Ascending aorta (tissue), 2 donors: ENCODE measurements around the gene METTL16. TPM values are rescaled to one million over a fixed set of nuclear protein-coding genes. Genes with fewer than 3 reads are reported as not detected.
A peak's percentile ranks its signal among the peaks of the same experiment; 100 is the strongest.
"Not testable (repeated sequence)": the region's sequence is repeated elsewhere in the genome, so short reads cannot be mapped to it uniquely, and the experiment has no call there.

Experiments used
- DNase-seq, 2 donors: peaks; one replicate each; pipeline ENCODE4 v3.0.0-alpha.2; 2019; ENCODE audit warnings: low spot score in 2 of 2
- H3K27ac ChIP-seq, 2 donors: fragments of 200-600 bp; sonication (generic); one replicate each; pipeline ENCODE4 v1.5.1; 2016 to 2017; ENCODE audit warnings: mild to moderate bottlenecking in 1 of 2
- H3K27me3 ChIP-seq: fragments of 200-600 bp; sonication (generic); one replicate; pipeline ENCODE4 v1.5.1; 2017
- H3K36me3 ChIP-seq, 2 donors: fragments of 200-600 bp; sonication (generic); one replicate each; pipeline ENCODE4 v1.5.1; 2016
- H3K4me1 ChIP-seq, 2 donors: fragments of 200-600 bp; sonication (generic); one replicate each; pipeline ENCODE4 v1.5.1; 2016 to 2017; ENCODE audit warnings: mild to moderate bottlenecking in 1 of 2
- H3K4me3 ChIP-seq, 2 donors: fragments of 200-600 bp; sonication (generic); one replicate each; pipeline ENCODE4 v1.5.1; 2016 to 2017; ENCODE audit warnings: mild to moderate bottlenecking in 1 of 2
- H3K9me3 ChIP-seq, 2 donors: fragments of 200-600 bp; sonication (generic); one replicate each; pipeline ENCODE4 v1.5.1; 2016
- intact Hi-C: fragments of 100-400 bp; cut with DNase I; formaldehyde crosslinking; loops from one replicate; pipeline ENCODE4 v1.15.1; 2023
- total RNA-seq: library from RNA; depleted of rRNA; stranded (reverse); fragments of >200 nt; gene quantifications from one replicate; pipeline ENCODE4 v1.1.0, GENCODE V29; 2016
- TF ChIP-seq, protein P1 (sequence below), 3 experiments: fragments of 200-600 bp in 2 of 3; fragments of 450-650 bp in 1 of 3; sonication (generic) in 2 of 3; IDR thresholded peaks; one replicate each; pipeline ENCODE4 v1.5.1; 2016 to 2019; ENCODE audit warnings: antibody characterized with exemption in 3 of 3, mild to moderate bottlenecking in 1 of 3, moderate library complexity in 1 of 3

METTL16 gene
- total RNA-seq, 1 donor from 2014 or later: 15.3 TPM

- no peaks in the 10 kb centered on the region for H3K27me3 ChIP-seq
- H3K4me3 ChIP-seq: no peak overlapping the region
- no peaks in the 10 kb centered on the region for H3K4me1 ChIP-seq
- H3K27ac ChIP-seq: no peak overlapping the region
- TF ChIP-seq, protein P1, sequence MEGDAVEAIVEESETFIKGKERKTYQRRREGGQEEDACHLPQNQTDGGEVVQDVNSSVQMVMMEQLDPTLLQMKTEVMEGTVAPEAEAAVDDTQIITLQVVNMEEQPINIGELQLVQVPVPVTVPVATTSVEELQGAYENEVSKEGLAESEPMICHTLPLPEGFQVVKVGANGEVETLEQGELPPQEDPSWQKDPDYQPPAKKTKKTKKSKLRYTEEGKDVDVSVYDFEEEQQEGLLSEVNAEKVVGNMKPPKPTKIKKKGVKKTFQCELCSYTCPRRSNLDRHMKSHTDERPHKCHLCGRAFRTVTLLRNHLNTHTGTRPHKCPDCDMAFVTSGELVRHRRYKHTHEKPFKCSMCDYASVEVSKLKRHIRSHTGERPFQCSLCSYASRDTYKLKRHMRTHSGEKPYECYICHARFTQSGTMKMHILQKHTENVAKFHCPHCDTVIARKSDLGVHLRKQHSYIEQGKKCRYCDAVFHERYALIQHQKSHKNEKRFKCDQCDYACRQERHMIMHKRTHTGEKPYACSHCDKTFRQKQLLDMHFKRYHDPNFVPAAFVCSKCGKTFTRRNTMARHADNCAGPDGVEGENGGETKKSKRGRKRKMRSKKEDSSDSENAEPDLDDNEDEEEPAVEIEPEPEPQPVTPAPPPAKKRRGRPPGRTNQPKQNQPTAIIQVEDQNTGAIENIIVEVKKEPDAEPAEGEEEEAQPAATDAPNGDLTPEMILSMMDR (IDR thresholded peaks at IDR 0.05): no peak
- intact Hi-C loops: no loop called here
- H3K9me3 ChIP-seq: no peaks in the 10 kb centered on the region
- no peak for DNase-seq
- no peaks in the 10 kb centered on the region for H3K36me3 ChIP-seq
These were observed 9.6 kb upstream of the METTL16 start for GRCh38 chr17:2521257-2521656.

GRCh38 chr17:2517539-2517938 lies 5.9 kb upstream of the METTL16 start:
- no peaks in the 10 kb centered on the region for H3K9me3 ChIP-seq
- no peak for DNase-seq
- intact Hi-C loops: loop anchor here (10.0 kb wide), 1 partner anchor 157 kb away; no protein-coding TSS in a partner anchor
- no peaks in the 10 kb centered on the region for H3K27me3 ChIP-seq
- no peaks in the 10 kb centered on the region for H3K4me1 ChIP-seq
- H3K36me3 ChIP-seq: no peaks in the 10 kb centered on the region
- TF ChIP-seq, protein P1 (IDR thresholded peaks at IDR 0.05): no peak
- no peak overlapping the region for H3K27ac ChIP-seq
- H3K4me3 ChIP-seq: no peak overlapping the region

GRCh38 chr17:2511138-2511461 lies 588 bp downstream of the METTL16 start:
- Histone ChIP-seq H3K9me3 (no peaks in the 10 kb centered on the region), H3K4me1 (peaks cover 9 to 14% of the 10 kb centered on the region in 2 donors), H3K36me3 (no peaks in the 10 kb centered on the region), H3K4me3 (peak overlapping the region; percentile 65 to 79), H3K27me3 (no peaks in the 10 kb centered on the region), H3K27ac (peak overlapping the region; percentile 88 to 91)
- TF ChIP-seq, protein P1 (IDR thresholded peaks at IDR 0.05): no peak
- DNase-seq: no peak
- intact Hi-C loops: loop anchor here (1.0 to 10.0 kb wide), 3 partner anchors 82 to 200 kb away; partner anchors contain the start of genes CLUH and PAFAH1B1

GRCh38 chr17:2510559-2510958 lies 1.1 kb downstream of the METTL16 start:
- TF ChIP-seq, protein P1 (IDR thresholded peaks at IDR 0.05): no peak
- intact Hi-C loops: loop anchor here (2.0 to 10.0 kb wide), 2 partner anchors 164 to 200 kb away; partner anchors contain the start of gene CLUH
- DNase-seq: no peak
- Histone ChIP-seq H3K36me3 (no peaks in the 10 kb centered on the region), H3K9me3 (no peaks in the 10 kb centered on the region), H3K4me3 (peak overlapping the region; percentile 65 to 79), H3K27me3 (no peaks in the 10 kb centered on the region), H3K27ac (peak overlapping the region; percentile 88 to 91), H3K4me1 (peaks cover 9 to 14% of the 10 kb centered on the region in 2 donors)

- intact Hi-C loops: no loop called here
- no peaks in the 10 kb centered on the region for H3K9me3 ChIP-seq
- DNase-seq: no peak
These were observed 3.7 kb downstream of the METTL16 start for GRCh38 chr17:2508035-2508434.

DNA sequence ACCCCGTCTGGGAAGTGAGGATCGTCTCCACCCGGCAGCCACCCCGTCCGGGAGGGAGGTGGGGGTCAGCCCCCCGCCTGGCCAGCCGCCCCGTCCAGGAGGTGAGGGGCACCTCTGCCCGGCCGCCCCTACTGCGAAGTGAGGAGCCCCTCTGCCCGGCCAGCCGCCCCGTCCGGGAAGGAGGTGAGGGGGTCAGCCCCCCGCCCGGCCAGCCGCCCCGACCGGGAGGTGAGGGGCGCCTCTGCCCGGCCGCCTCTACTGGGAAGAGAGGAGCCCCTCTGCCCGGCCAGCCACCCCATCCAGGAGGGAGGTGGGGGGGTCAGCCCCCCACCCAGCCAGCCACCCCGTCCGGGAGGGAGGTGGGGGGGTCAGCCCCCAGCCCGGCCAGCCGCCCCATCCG lies 4.7 kb downstream of the METTL16 start:
- DNase-seq, H3K9me3 ChIP-seq, H3K27me3 ChIP-seq, H3K36me3 ChIP-seq, H3K4me3 ChIP-seq, intact Hi-C loops, H3K27ac ChIP-seq: not testable (repeated sequence)
- H3K4me1 ChIP-seq: peaks cover 9 to 14% of the 10 kb centered on the region in 2 donors

More at GRCh38 chr17:2508035-2508434, 3.7 kb downstream of the METTL16 start:
- TF ChIP-seq, protein P1 (IDR thresholded peaks at IDR 0.05): no peak
- Histone ChIP-seq H3K36me3 (no peaks in the 10 kb centered on the region), H3K27me3 (no peaks in the 10 kb centered on the region), H3K4me3 (no peak overlapping the region), H3K27ac (no peak overlapping the region), H3K4me1 (peaks cover 9 to 14% of the 10 kb centered on the region in 2 donors)
